Measurements from ENCODE around the gene WNT9A. TPM values are rescaled to one million over a fixed set of nuclear protein-coding genes. Genes with fewer than 3 reads are reported as not detected.
"Not testable (repeated sequence)": the region's sequence is repeated elsewhere in the genome, so short reads cannot be mapped to it uniquely, and the experiment has no call there.

The WNT9A gene, protein sequence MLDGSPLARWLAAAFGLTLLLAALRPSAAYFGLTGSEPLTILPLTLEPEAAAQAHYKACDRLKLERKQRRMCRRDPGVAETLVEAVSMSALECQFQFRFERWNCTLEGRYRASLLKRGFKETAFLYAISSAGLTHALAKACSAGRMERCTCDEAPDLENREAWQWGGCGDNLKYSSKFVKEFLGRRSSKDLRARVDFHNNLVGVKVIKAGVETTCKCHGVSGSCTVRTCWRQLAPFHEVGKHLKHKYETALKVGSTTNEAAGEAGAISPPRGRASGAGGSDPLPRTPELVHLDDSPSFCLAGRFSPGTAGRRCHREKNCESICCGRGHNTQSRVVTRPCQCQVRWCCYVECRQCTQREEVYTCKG
- 0.25 and 0.87 TPM in 2 replicates for total RNA-seq (2012; rRNA removed)

DNA sequence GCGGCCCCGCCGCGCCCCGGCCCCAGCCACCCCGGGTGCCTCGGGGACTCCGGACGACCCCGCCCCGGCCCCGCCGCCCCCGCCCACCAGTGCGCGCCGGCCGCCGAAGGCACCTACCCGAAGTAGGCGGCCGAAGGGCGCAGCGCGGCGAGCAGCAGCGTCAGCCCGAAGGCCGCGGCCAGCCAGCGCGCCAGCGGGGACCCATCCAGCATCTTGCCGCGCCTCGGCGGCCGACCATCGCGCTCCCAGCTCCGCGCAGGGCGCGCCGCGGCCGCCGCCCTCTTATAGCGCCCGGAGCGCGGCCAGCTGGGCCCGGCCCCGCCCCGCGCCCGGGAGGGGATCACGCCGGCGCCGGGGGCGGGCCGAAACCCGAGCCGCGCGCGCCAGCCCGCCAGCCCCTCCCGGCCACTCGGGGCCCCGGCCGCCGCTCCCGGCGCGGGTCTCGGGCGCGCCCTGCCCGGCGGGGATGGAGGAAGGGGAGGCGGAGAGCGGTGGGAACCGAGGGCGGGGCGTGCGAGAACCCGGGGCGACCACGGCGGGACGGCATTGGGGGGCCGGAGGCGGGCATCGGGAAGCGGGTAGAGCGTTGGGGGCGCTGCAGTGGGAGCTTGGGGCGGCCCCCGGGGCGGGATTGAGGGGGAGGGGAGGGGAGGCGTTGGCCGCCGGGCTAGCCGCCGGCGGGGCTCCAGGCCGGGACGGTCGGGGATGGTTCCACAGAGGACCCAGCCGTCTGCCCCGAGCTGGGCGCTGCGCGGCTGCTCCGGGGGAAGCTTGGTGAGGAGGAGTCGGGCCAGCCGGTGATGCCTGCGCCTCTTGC is at the start of gene WNT9A:
Gene WNT9A (minus strand): TSS at position 257 of the 817 bp plus-strand sequence. CDS start 45 bp downstream, at position 212.
- Histone ChIP-seq H3K9ac (ENCODE audit: low read depth, low read length) (peak within 1 kb of the TSS; percentile 43), H3K27me3 (ENCODE audit: control insufficient read depth, insufficient read depth, low read length) (peaks cover 7% of the 10 kb centered on the region), H3K4me3 (ENCODE audit: low read length) (peak within 1 kb of the TSS; percentile 67), H3K4me1 (ENCODE audit: control insufficient read depth, insufficient read depth, low read length) (peaks cover 24% of the 10 kb centered on the region), H3K4me2 (ENCODE audit: low read length) (peak within 1 kb of the TSS; percentile 79), H3K36me3 (ENCODE audit: insufficient read depth, low read length) (no peaks in the 10 kb centered on the region), H3K9me3 (replicated peaks; ENCODE audit: low read length) (no peaks in the 10 kb centered on the region)

DNA sequence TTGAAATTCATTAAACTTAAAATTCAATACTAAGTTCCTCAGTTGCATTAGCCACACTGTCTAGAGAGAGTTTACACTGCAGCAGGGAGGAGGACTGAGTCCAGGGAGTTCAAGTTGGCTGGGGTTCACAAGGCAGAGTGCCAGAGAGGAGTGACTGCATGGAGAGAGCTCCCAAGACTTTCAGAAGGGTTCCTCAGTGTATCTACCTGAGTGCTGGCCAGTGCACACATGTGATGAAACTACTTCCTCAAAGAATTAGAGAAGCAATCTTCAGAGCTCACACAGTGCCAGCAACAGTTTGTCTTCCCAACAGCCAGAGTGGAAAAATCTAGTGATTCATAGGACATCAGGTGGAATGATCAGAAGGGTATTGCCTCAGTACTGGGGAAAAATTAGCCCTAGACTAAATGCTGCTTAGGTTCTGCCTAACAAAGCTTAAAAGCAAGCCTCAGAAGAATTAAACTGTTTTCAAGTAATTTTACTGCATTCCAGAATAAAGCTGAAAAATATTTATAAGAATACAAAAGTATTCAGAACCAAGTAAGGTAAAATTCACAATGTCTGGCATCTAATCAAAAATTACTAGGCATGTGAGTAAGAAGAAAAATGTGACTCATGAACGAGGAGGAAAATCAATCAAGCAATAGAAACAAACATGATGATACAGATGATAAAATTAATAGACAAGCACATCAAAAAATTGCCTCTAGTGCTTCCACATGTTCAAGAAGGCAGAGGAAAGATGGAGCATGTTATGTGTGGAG is 48.6 kb upstream of the WNT9A start:
- no peak overlapping the region for H3K4me3 ChIP-seq (ENCODE audit: low read length)
- no peak overlapping the region for H3K4me2 ChIP-seq (ENCODE audit: low read length)
- H3K9ac ChIP-seq (ENCODE audit: low read depth, low read length): no peak overlapping the region
- H3K4me1 ChIP-seq (ENCODE audit: control insufficient read depth, insufficient read depth, low read length): no peaks in the 10 kb centered on the region
- H3K36me3 ChIP-seq (ENCODE audit: insufficient read depth, low read length): no peaks in the 10 kb centered on the region
- no peaks in the 10 kb centered on the region for H3K9me3 ChIP-seq (replicated peaks; ENCODE audit: low read length)
- H3K27me3 ChIP-seq (ENCODE audit: control insufficient read depth, insufficient read depth, low read length): peaks cover 7% of the 10 kb centered on the region

DNA sequence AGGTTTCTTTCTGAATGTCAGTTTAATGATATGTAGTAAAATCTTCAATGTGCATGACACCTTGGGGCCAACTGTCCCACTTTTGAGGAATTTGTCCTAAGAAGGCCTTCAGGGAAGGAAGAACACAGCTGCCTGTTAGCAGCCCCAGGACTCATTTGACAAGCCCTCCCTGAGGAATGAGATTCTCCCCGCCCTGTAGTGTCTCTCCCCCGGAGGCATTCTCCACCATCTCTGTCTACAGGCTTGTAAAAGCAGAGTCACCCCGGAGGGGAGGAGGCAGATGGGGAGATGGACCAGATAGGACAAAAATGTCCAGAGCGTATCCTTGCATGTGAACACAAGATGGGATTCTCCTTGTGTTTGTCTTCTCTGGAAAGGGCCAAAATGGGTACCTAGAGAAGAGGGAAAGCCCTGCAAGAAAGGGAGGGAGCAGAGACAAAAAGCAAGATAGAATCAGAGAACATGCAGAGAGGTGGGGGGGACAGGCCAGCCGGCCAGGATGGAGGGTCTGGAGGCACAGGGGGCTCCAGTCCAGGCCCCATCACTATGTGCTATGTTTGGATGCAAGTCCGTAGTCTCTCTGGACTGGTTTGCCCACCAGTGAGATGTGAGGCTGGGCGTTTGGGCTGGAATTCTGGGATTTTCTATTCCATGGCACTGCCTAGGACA is 47.0 kb upstream of the WNT9A start:
- H3K4me1 ChIP-seq (ENCODE audit: control insufficient read depth, insufficient read depth, low read length): no peaks in the 10 kb centered on the region
- H3K9me3 ChIP-seq (replicated peaks; ENCODE audit: low read length): no peaks in the 10 kb centered on the region
- H3K4me2 ChIP-seq (ENCODE audit: low read length): no peak overlapping the region
- H3K36me3 ChIP-seq (ENCODE audit: insufficient read depth, low read length): no peaks in the 10 kb centered on the region
- H3K9ac ChIP-seq (ENCODE audit: low read depth, low read length): no peak overlapping the region
- no peak overlapping the region for H3K4me3 ChIP-seq (ENCODE audit: low read length)
- no peaks in the 10 kb centered on the region for H3K27me3 ChIP-seq (ENCODE audit: control insufficient read depth, insufficient read depth, low read length)

DNA sequence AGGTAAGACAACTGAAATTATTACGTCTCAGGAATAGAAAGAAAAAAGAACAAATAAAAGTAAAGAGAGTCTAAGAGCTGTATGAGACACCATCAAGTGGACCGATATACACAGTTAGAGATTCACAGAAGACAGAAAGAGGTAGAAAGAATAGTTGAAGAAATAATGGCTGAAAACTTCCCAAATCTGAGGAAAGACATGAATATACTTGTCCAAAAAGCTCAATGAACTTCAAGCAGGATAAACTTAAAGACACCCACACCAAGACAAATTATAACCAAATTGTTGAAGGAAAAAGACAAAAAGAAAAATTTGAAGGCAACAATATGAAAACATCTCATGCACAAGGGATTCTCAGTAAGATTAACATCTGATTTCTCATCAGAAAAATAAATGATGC is 39.4 kb upstream of the WNT9A start:
- Histone ChIP-seq H3K9ac (ENCODE audit: low read depth, low read length) (no peak overlapping the region), H3K4me3 (ENCODE audit: low read length) (no peak overlapping the region), H3K27me3 (ENCODE audit: control insufficient read depth, insufficient read depth, low read length) (peaks cover 14% of the 10 kb centered on the region), H3K4me2 (ENCODE audit: low read length) (no peak overlapping the region), H3K4me1 (ENCODE audit: control insufficient read depth, insufficient read depth, low read length) (no peaks in the 10 kb centered on the region), H3K36me3 (ENCODE audit: insufficient read depth, low read length) (no peaks in the 10 kb centered on the region), H3K9me3 (replicated peaks; ENCODE audit: low read length) (no peaks in the 10 kb centered on the region)

DNA sequence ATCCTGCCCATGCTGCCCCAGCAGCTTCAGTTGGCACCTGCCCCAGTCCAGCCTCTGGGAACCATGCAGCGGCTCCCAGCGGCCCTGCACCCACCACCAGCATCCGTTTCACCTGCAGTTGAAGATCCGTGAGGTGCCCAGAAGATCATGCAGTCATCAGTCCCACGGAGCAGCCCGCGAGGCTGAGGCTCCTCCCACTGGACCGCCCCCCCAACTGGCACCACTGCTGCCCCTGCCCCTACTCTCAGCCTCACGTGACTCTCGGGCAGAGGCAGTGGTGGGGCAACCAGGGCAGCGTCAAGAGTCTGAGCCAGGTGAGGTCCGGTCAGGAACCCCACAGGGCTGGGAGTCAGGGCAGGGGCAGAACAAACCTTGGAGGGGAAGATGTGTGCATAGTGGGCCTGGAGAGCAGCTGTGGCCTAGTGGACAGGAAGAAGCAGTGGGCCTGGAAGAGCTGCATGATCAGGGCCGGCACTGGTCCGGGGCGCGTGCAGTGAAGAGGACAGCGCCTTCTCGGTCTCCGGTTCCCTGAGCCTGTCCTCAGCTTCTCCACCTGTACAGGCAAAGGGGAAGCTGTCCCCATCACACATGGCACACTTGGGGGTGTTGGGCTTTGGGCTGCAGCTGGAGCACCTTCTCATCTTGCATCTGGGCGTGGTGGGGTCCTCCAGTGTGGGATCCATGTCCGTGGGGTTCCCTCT is 28.0 kb upstream of the WNT9A start:
- not testable (repeated sequence) for H3K27me3 ChIP-seq (ENCODE audit: control insufficient read depth, insufficient read depth, low read length); H3K9ac ChIP-seq (ENCODE audit: low read depth, low read length)

DNA sequence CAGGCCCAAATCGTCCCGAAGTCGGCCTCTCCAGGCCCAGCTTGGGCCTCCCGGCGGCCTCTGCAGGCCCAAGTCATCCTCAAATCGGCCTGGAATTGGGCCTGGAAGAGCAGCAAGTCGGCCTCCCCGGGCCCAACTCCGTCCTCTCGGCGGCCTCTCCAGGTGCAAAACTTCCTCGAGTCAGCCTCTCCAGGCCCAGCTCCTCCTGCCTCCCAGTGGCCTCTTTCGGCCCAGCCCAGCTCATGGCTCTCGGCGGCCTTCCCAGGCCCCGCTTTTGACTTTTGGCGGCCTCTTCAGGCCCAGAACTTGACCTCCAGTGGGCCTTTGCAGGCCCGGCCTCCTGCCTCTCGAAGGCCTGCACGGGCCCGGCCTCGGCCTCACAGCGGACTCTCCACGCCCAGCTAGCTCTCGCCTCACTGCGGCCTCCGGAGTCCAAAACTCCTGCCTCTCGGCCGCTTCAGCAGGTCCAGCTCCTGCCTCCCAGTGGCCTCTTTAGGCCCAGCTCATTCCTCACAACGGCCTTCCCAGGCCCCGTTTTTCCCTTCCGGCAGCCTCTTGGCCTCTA is 26.1 kb upstream of the WNT9A start:
- not testable (repeated sequence) for H3K27me3 ChIP-seq (ENCODE audit: control insufficient read depth, insufficient read depth, low read length); H3K4me2 ChIP-seq (ENCODE audit: low read length); H3K4me1 ChIP-seq (ENCODE audit: control insufficient read depth, insufficient read depth, low read length); H3K4me3 ChIP-seq (ENCODE audit: low read length); H3K9me3 ChIP-seq (replicated peaks; ENCODE audit: low read length); H3K9ac ChIP-seq (ENCODE audit: low read depth, low read length); H3K36me3 ChIP-seq (ENCODE audit: insufficient read depth, low read length)

More for the DNA sequence above, 28.0 kb upstream of the WNT9A start:
- H3K4me3 ChIP-seq (ENCODE audit: low read length); H3K4me1 ChIP-seq (ENCODE audit: control insufficient read depth, insufficient read depth, low read length); H3K36me3 ChIP-seq (ENCODE audit: insufficient read depth, low read length); H3K4me2 ChIP-seq (ENCODE audit: low read length); H3K9me3 ChIP-seq (replicated peaks; ENCODE audit: low read length): not testable (repeated sequence)

DNA sequence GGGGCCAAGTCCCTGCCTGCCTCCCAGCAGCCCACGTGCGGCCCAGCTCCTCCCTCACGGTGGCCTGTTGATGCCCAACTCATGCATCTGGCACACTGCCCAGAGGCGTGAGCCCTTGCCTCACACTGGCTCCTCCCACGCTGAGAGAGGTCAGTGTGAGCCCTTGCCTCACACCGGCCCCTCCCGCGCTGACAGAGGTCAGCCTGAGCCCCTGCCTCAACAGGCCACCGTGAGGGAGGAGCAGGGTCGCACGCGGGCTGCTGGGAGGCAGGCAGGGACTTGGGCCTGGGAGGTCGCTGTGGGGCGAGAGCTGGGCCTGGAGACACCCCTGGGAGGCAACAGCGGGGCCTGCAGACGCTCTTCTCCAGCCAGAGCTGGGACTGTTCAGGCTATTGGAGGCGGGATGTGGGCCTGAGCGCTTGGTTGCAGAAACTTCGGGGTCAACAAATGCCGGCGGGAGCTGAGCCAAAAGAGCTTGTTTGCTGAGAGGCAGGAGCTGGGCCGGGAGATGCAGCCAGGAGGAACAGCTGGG is 25.2 kb upstream of the WNT9A start:
- H3K36me3 ChIP-seq (ENCODE audit: insufficient read depth, low read length); H3K4me1 ChIP-seq (ENCODE audit: control insufficient read depth, insufficient read depth, low read length); H3K9ac ChIP-seq (ENCODE audit: low read depth, low read length); H3K4me2 ChIP-seq (ENCODE audit: low read length); H3K4me3 ChIP-seq (ENCODE audit: low read length); H3K9me3 ChIP-seq (replicated peaks; ENCODE audit: low read length); H3K27me3 ChIP-seq (ENCODE audit: control insufficient read depth, insufficient read depth, low read length): not testable (repeated sequence)

DNA sequence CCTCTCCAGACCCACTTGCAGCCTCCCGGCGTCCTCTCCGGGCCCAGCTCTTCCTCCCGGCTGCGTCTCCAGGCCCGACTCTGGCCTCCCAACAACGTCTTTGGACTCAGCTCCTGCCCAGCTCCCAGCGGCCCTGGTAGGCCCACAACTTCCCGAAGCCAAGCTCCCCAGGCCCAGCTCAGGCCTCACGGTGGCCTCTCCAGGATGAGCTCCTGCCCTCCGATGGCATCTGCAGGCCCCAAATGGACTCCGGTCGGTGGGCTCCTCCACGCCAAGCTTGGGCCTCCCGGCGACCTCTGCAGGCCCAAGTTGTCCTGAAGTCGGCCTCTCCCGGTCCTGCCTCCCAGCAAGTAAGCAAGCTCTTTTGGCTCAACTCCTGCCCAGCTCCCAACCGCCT is 24.5 kb upstream of the WNT9A start:
- not testable (repeated sequence) for H3K9me3 ChIP-seq (replicated peaks; ENCODE audit: low read length); H3K4me2 ChIP-seq (ENCODE audit: low read length); H3K36me3 ChIP-seq (ENCODE audit: insufficient read depth, low read length); H3K4me1 ChIP-seq (ENCODE audit: control insufficient read depth, insufficient read depth, low read length); H3K27me3 ChIP-seq (ENCODE audit: control insufficient read depth, insufficient read depth, low read length); H3K4me3 ChIP-seq (ENCODE audit: low read length); H3K9ac ChIP-seq (ENCODE audit: low read depth, low read length)

DNA sequence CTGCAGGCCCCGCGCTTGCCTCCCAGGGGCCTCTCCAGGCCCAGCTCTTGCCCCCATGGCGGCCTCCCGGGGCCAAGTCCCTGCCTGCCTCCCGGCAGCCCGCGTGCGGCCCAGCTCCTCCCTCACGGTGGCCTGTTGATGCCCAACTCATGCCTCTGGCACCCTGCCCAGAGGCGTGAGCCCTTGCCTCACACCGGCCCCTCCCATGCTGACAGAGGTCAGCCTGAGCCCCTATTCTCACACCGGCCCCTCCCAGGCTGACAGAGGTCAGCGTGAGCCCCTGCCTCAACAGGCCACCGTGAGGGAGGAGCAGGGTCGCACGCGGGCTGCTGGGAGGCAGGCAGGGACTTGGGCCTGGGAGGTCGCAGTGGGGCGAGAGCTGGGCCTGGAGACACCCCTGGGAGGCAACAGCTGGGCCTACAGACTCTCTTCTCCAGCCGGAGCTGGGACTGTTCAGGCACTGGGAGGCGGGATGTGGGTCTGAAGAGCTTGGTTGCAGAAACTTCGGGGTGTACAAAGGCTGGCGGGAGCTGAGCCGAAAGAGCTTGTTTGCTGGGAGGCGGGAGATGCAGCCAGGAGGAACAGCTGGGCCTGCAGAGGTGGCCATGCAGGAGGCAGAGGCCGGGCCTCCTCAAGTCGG is 24.0 kb upstream of the WNT9A start:
- H3K4me2 ChIP-seq (ENCODE audit: low read length); H3K36me3 ChIP-seq (ENCODE audit: insufficient read depth, low read length); H3K4me1 ChIP-seq (ENCODE audit: control insufficient read depth, insufficient read depth, low read length); H3K27me3 ChIP-seq (ENCODE audit: control insufficient read depth, insufficient read depth, low read length); H3K9me3 ChIP-seq (replicated peaks; ENCODE audit: low read length); H3K4me3 ChIP-seq (ENCODE audit: low read length); H3K9ac ChIP-seq (ENCODE audit: low read depth, low read length): not testable (repeated sequence)

DNA sequence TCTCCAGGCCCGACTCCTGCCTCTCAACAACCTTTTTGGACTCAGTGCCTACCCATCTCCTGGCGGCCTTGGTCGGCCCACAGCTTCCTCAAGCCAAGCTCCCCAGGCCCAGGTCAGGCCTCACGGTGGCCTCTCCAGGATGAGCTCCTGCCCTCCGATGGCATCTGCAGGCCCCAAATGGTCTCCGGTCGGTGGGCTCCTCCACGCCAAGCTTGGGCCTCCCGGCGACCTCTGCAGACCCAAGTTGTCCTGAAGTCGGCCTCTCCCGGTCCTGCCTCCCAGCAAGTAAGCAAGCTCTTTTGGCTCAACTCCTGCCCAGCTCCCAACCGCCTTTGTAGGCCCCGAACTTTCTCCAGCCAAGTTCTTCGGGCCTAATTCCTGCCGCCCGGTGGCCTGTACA is 23.5 kb upstream of the WNT9A start:
- not testable (repeated sequence) for H3K4me2 ChIP-seq (ENCODE audit: low read length); H3K27me3 ChIP-seq (ENCODE audit: control insufficient read depth, insufficient read depth, low read length); H3K9me3 ChIP-seq (replicated peaks; ENCODE audit: low read length); H3K36me3 ChIP-seq (ENCODE audit: insufficient read depth, low read length); H3K9ac ChIP-seq (ENCODE audit: low read depth, low read length); H3K4me3 ChIP-seq (ENCODE audit: low read length); H3K4me1 ChIP-seq (ENCODE audit: control insufficient read depth, insufficient read depth, low read length)

All from skeletal muscle satellite cell (primary cell).